OCI-LY7 (cell line): Measurements from ENCODE around the gene RADIL.

Source experiments
- CTCF ChIP-seq: fragments of 200-600 bp; sonication (generic); conservative IDR thresholded peaks from 2 replicates; pipeline ENCODE4 v1.5.1; 2014; ENCODE audit warnings: mild to moderate bottlenecking, antibody characterized with exemption, low read length, moderate library complexity, mixed read lengths
- EZH2phosphoT487 ChIP-seq: fragments of 200-600 bp; sonication (generic); IDR thresholded peaks from 2 replicates; pipeline ENCODE4 v1.6.1; 2018; ENCODE audit warnings: low read depth, borderline replicate concordance, mild to moderate bottlenecking, mixed run types, antibody characterized with exemption, low read length, moderate library complexity, mixed read lengths

- TF ChIP-seq CTCF (no peak), EZH2phosphoT487 (no peak)
Measured at GRCh38 chr7:4791101-4791737, 92.3 kb downstream of the RADIL start.
